ENCODE results near the gene DPEP1. TPM values are rescaled to one million over a fixed set of nuclear protein-coding genes. Genes with fewer than 3 reads are reported as not detected.

The DPEP1 gene
- total RNA-seq, 2 experiments from 2014 or later = not detected

- no peaks in the 10 kb centered on the region for H3K36me3 Mint-ChIP-seq (ENCODE audit: low read depth)
- no peak for DNase-seq
- no peaks in the 10 kb centered on the region for H3K9me3 Mint-ChIP-seq
- no peak overlapping the region for H3K27ac Mint-ChIP-seq
- H3K4me3 Mint-ChIP-seq = no peak overlapping the region
- peaks cover 10% of the 10 kb centered on the region for H3K4me1 Mint-ChIP-seq (ENCODE audit: low read depth)
- intact Hi-C loops (cut with micrococcal nuclease) = no loop called here
- H3K27me3 Mint-ChIP-seq (ENCODE audit: low read depth) = no peaks in the 10 kb centered on the region
- CTCF ChIA-PET = no interaction called here
Observed at GRCh38 chr16:89596061-89596689, 17.3 kb upstream of the DPEP1 start.

- Mint-ChIP-seq H3K36me3 (ENCODE audit: low read depth) (no peaks in the 10 kb centered on the region), H3K4me1 (ENCODE audit: low read depth) (peaks cover 11% of the 10 kb centered on the region), H3K27me3 (ENCODE audit: low read depth) (no peaks in the 10 kb centered on the region), H3K9me3 (no peaks in the 10 kb centered on the region), H3K4me3 (no peak overlapping the region), H3K27ac (no peak overlapping the region)
- intact Hi-C loops (cut with micrococcal nuclease) = no loop called here
- CTCF ChIA-PET = no interaction called here
- no peak for DNase-seq
Observed at GRCh38 chr16:89596957-89597649, 16.3 kb upstream of the DPEP1 start.

DNA sequence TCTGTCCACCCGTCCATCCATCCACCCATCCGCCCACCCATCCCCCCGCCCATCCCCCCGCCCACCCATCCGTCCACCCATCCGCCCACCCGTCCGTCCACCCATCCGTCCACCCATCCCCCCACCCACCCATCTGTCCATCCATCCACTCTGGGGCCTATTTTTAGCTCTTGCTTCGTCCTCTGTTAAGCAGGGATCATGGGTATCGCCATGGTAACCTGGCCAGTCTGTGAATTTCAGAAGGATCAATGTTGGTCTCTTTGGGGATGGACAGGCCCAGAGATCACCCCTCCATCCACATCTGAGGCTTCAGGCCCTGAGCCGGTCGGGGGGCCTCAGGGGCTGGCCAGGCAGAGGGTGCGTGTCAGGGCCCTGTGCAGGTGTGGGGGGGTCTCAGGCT, 15.2 kb upstream of the DPEP1 start:
- intact Hi-C loops (cut with micrococcal nuclease) = no loop called here
- Mint-ChIP-seq H3K4me3 (no peak overlapping the region), H3K27ac (no peak overlapping the region), H3K9me3 (no peaks in the 10 kb centered on the region), H3K4me1 (ENCODE audit: low read depth) (peaks cover 20% of the 10 kb centered on the region), H3K36me3 (ENCODE audit: low read depth) (no peaks in the 10 kb centered on the region), H3K27me3 (ENCODE audit: low read depth) (no peaks in the 10 kb centered on the region)
- no peak for DNase-seq
- CTCF ChIA-PET = no interaction called here

- H3K4me3 Mint-ChIP-seq = no peak overlapping the region
- peak; percentile 45 for DNase-seq
- no peaks in the 10 kb centered on the region for H3K9me3 Mint-ChIP-seq
- no peaks in the 10 kb centered on the region for H3K27me3 Mint-ChIP-seq (ENCODE audit: low read depth)
- intact Hi-C loops (cut with micrococcal nuclease) = no loop called here
- H3K27ac Mint-ChIP-seq = no peak overlapping the region
- H3K36me3 Mint-ChIP-seq (ENCODE audit: low read depth) = no peaks in the 10 kb centered on the region
- CTCF ChIA-PET = interaction anchor here (0.9 to 1.1 kb wide), 2 partner anchors 9 to 15 kb away, joined by 3 read pairs; no protein-coding TSS in a partner anchor
- H3K4me1 Mint-ChIP-seq (ENCODE audit: low read depth) = peaks cover 14% of the 10 kb centered on the region
Observed at GRCh38 chr16:89599451-89599858, 14.0 kb upstream of the DPEP1 start.

- CTCF ChIA-PET = interaction anchor here (0.9 to 1.1 kb wide), 2 partner anchors 9 to 15 kb away, joined by 3 read pairs; no protein-coding TSS in a partner anchor
- H3K4me1 Mint-ChIP-seq (ENCODE audit: low read depth) = peaks cover 14% of the 10 kb centered on the region
- DNase-seq = no peak
- no peaks in the 10 kb centered on the region for H3K9me3 Mint-ChIP-seq
- intact Hi-C loops (cut with micrococcal nuclease) = loop anchor here (5.0 kb wide), 1 partner anchor 42 kb away; no protein-coding TSS in a partner anchor
- no peak overlapping the region for H3K27ac Mint-ChIP-seq
- H3K4me3 Mint-ChIP-seq = no peak overlapping the region
- H3K36me3 Mint-ChIP-seq (ENCODE audit: low read depth) = no peaks in the 10 kb centered on the region
- H3K27me3 Mint-ChIP-seq (ENCODE audit: low read depth) = no peaks in the 10 kb centered on the region
Observed at GRCh38 chr16:89599902-89600301, 13.5 kb upstream of the DPEP1 start.

GRCh38 chr16:89600427-89600826, 13.0 kb upstream of the DPEP1 start:
- DNase-seq = no peak
- Mint-ChIP-seq H3K4me1 (ENCODE audit: low read depth) (peaks cover 14% of the 10 kb centered on the region), H3K27ac (no peak overlapping the region), H3K9me3 (no peaks in the 10 kb centered on the region), H3K36me3 (ENCODE audit: low read depth) (no peaks in the 10 kb centered on the region), H3K27me3 (ENCODE audit: low read depth) (no peaks in the 10 kb centered on the region), H3K4me3 (no peak overlapping the region)
- intact Hi-C loops (cut with micrococcal nuclease) = loop anchor here (5.0 kb wide), 1 partner anchor 42 kb away; no protein-coding TSS in a partner anchor
- CTCF ChIA-PET = interaction anchor here (0.9 to 1.1 kb wide), 3 partner anchors 10 to 71 kb away, joined by 3 read pairs; no protein-coding TSS in a partner anchor

DNA sequence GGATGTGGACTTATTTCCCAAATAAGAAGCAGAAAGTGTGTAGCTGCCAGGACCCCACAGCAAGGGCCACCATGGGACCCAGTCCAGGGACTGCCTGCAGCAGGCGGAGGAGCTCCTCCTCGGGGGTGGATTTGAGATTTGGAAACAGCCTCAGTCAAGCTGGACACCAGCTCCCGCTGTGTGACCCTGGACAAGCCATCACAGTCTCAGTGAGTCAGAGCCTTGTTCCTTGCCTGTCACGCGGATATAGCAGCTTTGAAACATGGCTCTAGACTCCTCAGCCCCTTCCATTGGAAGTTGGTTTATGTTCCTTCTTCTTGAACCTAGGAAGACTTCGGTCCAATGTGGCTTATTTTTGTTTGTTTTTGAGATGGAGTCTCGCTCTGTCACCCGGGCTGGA, 12.5 kb upstream of the DPEP1 start:
- no peak overlapping the region for H3K27ac Mint-ChIP-seq
- H3K36me3 Mint-ChIP-seq (ENCODE audit: low read depth) = no peaks in the 10 kb centered on the region
- H3K27me3 Mint-ChIP-seq (ENCODE audit: low read depth) = no peaks in the 10 kb centered on the region
- H3K9me3 Mint-ChIP-seq = no peaks in the 10 kb centered on the region
- no peak overlapping the region for H3K4me3 Mint-ChIP-seq
- no peak for DNase-seq
- intact Hi-C loops (cut with micrococcal nuclease) = loop anchor here (5.0 kb wide), 1 partner anchor 41 kb away; no protein-coding TSS in a partner anchor
- CTCF ChIA-PET = interaction anchor here (1.0 kb wide), 1 partner anchor 70 kb away, joined by 3 read pairs; no protein-coding TSS in a partner anchor
- peaks cover 14% of the 10 kb centered on the region for H3K4me1 Mint-ChIP-seq (ENCODE audit: low read depth)

- intact Hi-C loops (cut with micrococcal nuclease) = loop anchor here (5.0 kb wide), 1 partner anchor 40 kb away; no protein-coding TSS in a partner anchor
- Mint-ChIP-seq H3K36me3 (ENCODE audit: low read depth) (no peaks in the 10 kb centered on the region), H3K4me1 (ENCODE audit: low read depth) (peaks cover 14% of the 10 kb centered on the region), H3K9me3 (no peaks in the 10 kb centered on the region), H3K27me3 (ENCODE audit: low read depth) (no peaks in the 10 kb centered on the region), H3K4me3 (no peak overlapping the region), H3K27ac (no peak overlapping the region)
- DNase-seq = no peak
- CTCF ChIA-PET = interaction anchor here (1.5 kb wide), 1 partner anchor 38 kb away, joined by 4 read pairs; no protein-coding TSS in a partner anchor
Observed at GRCh38 chr16:89601906-89602272, 11.6 kb upstream of the DPEP1 start.

DNA sequence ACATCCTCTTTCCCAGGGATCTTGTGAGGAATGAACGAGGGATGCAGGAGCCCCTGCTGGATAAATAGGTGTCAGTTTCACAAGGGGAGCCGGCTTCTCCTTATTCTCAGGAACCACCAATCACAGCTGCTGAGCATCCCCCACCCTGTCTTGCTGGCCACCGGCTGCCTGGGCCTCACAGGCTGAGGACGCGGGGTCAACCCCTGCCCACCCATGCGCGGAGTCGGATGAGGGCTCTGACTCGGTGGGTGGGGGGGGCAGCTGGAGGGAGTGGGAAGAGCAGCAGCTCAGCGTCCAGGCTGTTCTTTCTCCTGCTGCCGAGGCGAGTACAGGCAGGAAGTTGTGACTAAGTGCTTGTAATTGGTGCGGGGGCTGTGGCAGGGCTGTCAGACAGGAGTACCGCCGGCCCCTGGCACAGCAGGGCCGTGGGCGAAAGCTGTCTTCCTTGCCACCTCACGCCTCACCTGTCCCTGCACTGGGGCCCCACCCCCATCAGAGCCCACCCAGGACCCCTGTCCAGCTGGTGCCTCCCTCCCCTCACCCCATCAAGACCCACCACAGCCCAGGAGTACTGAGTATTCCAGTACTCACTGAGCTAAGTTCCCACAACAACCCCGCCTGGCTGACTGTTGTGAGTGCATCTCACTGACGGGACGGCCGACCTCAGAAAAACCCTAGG, 11.0 kb upstream of the DPEP1 start:
- no peak overlapping the region for H3K4me3 Mint-ChIP-seq
- CTCF ChIA-PET = interaction anchor here (1.5 kb wide), 1 partner anchor 38 kb away, joined by 4 read pairs; no protein-coding TSS in a partner anchor
- intact Hi-C loops (cut with micrococcal nuclease) = loop anchor here (5.0 kb wide), 1 partner anchor 40 kb away; no protein-coding TSS in a partner anchor

DNA sequence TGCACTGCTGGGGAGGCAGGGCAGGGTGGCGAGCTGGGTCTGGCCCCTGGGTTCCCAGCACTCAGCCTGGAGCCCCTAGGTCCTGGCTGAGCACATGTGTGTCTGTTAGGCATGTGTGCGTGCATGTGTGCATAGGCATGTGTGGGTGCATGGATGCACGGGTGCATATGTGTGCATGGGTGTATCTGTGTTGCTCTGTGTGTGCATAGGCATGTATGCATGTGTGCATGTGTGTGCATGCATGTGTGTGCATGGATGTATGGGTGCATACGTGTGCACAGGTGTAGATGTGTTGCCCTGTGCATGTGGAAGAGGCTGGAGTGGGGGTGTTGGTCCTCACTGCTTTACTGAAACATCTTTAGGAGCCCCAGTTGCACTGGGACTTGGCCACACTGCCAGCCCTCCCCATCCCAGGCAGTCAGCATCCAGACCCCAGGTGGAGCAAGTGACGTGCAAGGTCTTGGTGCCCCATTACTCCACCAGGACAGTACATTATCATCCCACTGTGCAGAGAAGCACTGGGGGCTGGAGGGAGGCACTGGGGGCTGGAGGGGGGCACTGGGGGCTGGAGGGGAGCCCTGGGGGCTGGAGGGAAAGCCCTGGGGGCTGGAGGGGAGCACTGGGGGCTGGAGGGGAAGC, 10.4 kb upstream of the DPEP1 start:
- H3K4me3 Mint-ChIP-seq = no peak overlapping the region
- no peaks in the 10 kb centered on the region for H3K36me3 Mint-ChIP-seq (ENCODE audit: low read depth)
- intact Hi-C loops (cut with micrococcal nuclease) = loop anchor here (5.0 kb wide), 1 partner anchor 39 kb away; no protein-coding TSS in a partner anchor
- H3K27me3 Mint-ChIP-seq (ENCODE audit: low read depth) = no peaks in the 10 kb centered on the region
- H3K4me1 Mint-ChIP-seq (ENCODE audit: low read depth) = peaks cover 14% of the 10 kb centered on the region
- DNase-seq = no peak
- no peak overlapping the region for H3K27ac Mint-ChIP-seq
- CTCF ChIA-PET = interaction anchor here (1.5 kb wide), 1 partner anchor 37 kb away, joined by 4 read pairs; no protein-coding TSS in a partner anchor
- H3K9me3 Mint-ChIP-seq = no peaks in the 10 kb centered on the region

More for the DNA sequence above, 11.0 kb upstream of the DPEP1 start:
- no peak overlapping the region for H3K27ac Mint-ChIP-seq
- peaks cover 14% of the 10 kb centered on the region for H3K4me1 Mint-ChIP-seq (ENCODE audit: low read depth)
- H3K27me3 Mint-ChIP-seq (ENCODE audit: low read depth) = no peaks in the 10 kb centered on the region
- H3K36me3 Mint-ChIP-seq (ENCODE audit: low read depth) = no peaks in the 10 kb centered on the region
- DNase-seq = peak; percentile 79
- H3K9me3 Mint-ChIP-seq = no peaks in the 10 kb centered on the region

- CTCF ChIA-PET = no interaction called here
- no peaks in the 10 kb centered on the region for H3K36me3 Mint-ChIP-seq (ENCODE audit: low read depth)
- no peaks in the 10 kb centered on the region for H3K27me3 Mint-ChIP-seq (ENCODE audit: low read depth)
- intact Hi-C loops (cut with micrococcal nuclease) = loop anchor here (5.0 kb wide), 1 partner anchor 38 kb away; no protein-coding TSS in a partner anchor
- no peak overlapping the region for H3K4me3 Mint-ChIP-seq
- no peaks in the 10 kb centered on the region for H3K9me3 Mint-ChIP-seq
- DNase-seq = no peak
- peaks cover 12% of the 10 kb centered on the region for H3K4me1 Mint-ChIP-seq (ENCODE audit: low read depth)
- no peak overlapping the region for H3K27ac Mint-ChIP-seq
Observed at GRCh38 chr16:89604764-89605163, 8.7 kb upstream of the DPEP1 start.
